Immature natural killer cell (primary cell): ENCODE results near the gene ADAMTS9. TPM values are rescaled to one million over a fixed set of nuclear protein-coding genes. Genes with fewer than 3 reads are reported as not detected.

ENCODE experiments used
- DNase-seq, 3 donors: peaks; one replicate each; pipeline ENCODE4 v3.0.0; 2022; ENCODE audit warnings: mixed read lengths in 1 of 3
- H3K27ac Mint-ChIP-seq, 6 donors: one replicate each; pipeline ENCODE4 v1.8.0; 2020; ENCODE audit warnings: mixed read lengths in 6 of 6, mild to moderate bottlenecking in 5 of 6, inconsistent platforms in 4 of 6, moderate library complexity in 3 of 6
- H3K27me3 Mint-ChIP-seq, 3 donors: one replicate each; pipeline ENCODE4 v1.8.0; 2020 to 2021; ENCODE audit warnings: low read depth in 3 of 3, mild to moderate bottlenecking in 3 of 3, mixed read lengths in 3 of 3, moderate library complexity in 3 of 3, inconsistent platforms in 1 of 3
- H3K36me3 Mint-ChIP-seq, 3 donors: one replicate each; pipeline ENCODE4 v1.8.0; 2020; ENCODE audit warnings: mixed read lengths in 3 of 3, inconsistent platforms in 2 of 3, mild to moderate bottlenecking in 2 of 3
- H3K4me1 Mint-ChIP-seq, 2 donors: one replicate each; pipeline ENCODE4 v1.8.0; 2020; ENCODE audit warnings: inconsistent platforms in 2 of 2, mild to moderate bottlenecking in 2 of 2, mixed read lengths in 2 of 2, moderate library complexity in 1 of 2
- H3K4me3 Mint-ChIP-seq, 5 donors: one replicate each; pipeline ENCODE4 v1.8.0; 2020; ENCODE audit warnings: mild to moderate bottlenecking in 5 of 5, mixed read lengths in 5 of 5, inconsistent platforms in 3 of 5, moderate library complexity in 3 of 5
- H3K9me3 Mint-ChIP-seq, 6 donors: one replicate each; pipeline ENCODE4 v1.8.0; 2020; ENCODE audit warnings: mild to moderate bottlenecking in 6 of 6, mixed read lengths in 6 of 6, inconsistent platforms in 4 of 6, moderate library complexity in 3 of 6
- polyA plus RNA-seq, 3 donors: library from polyadenylated mRNA; unstranded; fragments of 300-500 nt; fragmentation: Illumina TruSeq; gene quantifications; one replicate each; pipeline ENCODE4 v1.2.3, GENCODE V29; 2021

Gene ADAMTS9
- polyA plus RNA-seq, 3 donors from 2014 or later, result not detected

DNA sequence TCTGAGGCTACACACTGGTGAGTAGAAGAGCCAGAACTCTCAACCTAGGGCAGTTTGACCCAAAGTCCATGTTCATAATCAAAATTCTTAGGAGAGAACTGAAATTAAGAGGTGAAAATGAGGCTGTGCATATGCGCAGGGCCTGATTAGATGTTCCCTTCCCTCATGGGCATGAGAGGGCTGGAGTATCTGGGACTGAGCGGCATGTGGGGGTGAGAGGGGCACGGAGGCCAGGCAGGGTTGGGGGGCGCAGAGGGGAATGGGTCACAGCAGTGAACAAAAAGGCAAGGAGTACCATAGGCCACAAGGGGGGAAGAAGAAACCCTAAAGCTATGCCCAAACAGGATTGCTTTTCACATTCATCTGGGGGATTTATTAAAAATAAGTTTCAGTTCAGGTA lies 31.3 kb downstream of the ADAMTS9 start:
- Mint-ChIP-seq H3K27ac (no peak overlapping the region), H3K27me3 (peaks cover 0 to 2% (median 0%) of the 10 kb centered on the region in 3 donors)

GRCh38 chr3:64655160-64655559 lies 32.6 kb downstream of the ADAMTS9 start:
- H3K27me3 Mint-ChIP-seq, result peaks cover 0 to 2% (median 0%) of the 10 kb centered on the region in 3 donors
- no peak overlapping the region for H3K4me3 Mint-ChIP-seq
- H3K36me3 Mint-ChIP-seq, result no peaks in the 10 kb centered on the region
- no peak for DNase-seq
- no peak overlapping the region for H3K27ac Mint-ChIP-seq
- peaks cover 0 to 18% (median 6%) of the 10 kb centered on the region in 6 donors for H3K9me3 Mint-ChIP-seq
- no peaks in the 10 kb centered on the region for H3K4me1 Mint-ChIP-seq

More for the DNA sequence above, 31.3 kb downstream of the ADAMTS9 start:
- Mint-ChIP-seq H3K4me3 (no peak overlapping the region), H3K4me1 (no peaks in the 10 kb centered on the region), H3K36me3 (no peaks in the 10 kb centered on the region), H3K9me3 (peaks cover 0 to 14% (median 6%) of the 10 kb centered on the region in 6 donors)
- no peak for DNase-seq

- Mint-ChIP-seq H3K27me3 (peaks cover 0 to 2% (median 0%) of the 10 kb centered on the region in 3 donors), H3K27ac (no peak overlapping the region), H3K4me3 (no peak overlapping the region), H3K36me3 (no peaks in the 10 kb centered on the region), H3K4me1 (no peaks in the 10 kb centered on the region), H3K9me3 (peaks cover 0 to 19% (median 6%) of the 10 kb centered on the region in 6 donors)
- no peak for DNase-seq
Measured at GRCh38 chr3:64654013-64654412, 33.8 kb downstream of the ADAMTS9 start.

DNA sequence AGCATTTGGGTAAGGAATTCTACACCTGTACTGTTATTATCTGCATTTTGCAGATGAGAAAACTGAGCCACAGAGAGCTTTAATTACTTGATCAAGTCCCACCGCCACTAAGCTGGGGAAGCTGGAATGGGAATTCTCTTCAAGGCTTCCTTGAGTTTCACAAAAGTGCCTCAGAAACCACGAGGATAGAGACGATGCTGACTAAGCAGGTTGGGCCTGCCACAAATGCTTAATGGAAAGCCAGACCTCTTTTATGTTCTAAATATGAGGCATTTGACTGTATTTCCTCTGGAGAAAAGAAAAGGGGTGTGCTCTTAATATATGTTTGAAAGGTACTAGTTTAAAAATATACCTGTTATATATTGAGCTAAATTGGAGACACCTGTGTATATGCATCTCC lies 34.7 kb downstream of the ADAMTS9 start:
- H3K4me1 Mint-ChIP-seq, result no peaks in the 10 kb centered on the region
- peaks cover 0 to 19% (median 7%) of the 10 kb centered on the region in 6 donors for H3K9me3 Mint-ChIP-seq
- H3K36me3 Mint-ChIP-seq, result no peaks in the 10 kb centered on the region
- H3K4me3 Mint-ChIP-seq, result no peak overlapping the region
- peaks cover 0 to 2% (median 0%) of the 10 kb centered on the region in 3 donors for H3K27me3 Mint-ChIP-seq
- H3K27ac Mint-ChIP-seq, result no peak overlapping the region
- no peak for DNase-seq

- Mint-ChIP-seq H3K27ac (no peak overlapping the region), H3K27me3 (peaks cover 0 to 2% (median 0%) of the 10 kb centered on the region in 3 donors), H3K4me1 (no peaks in the 10 kb centered on the region), H3K9me3 (peaks cover 0 to 20% (median 8%) of the 10 kb centered on the region in 6 donors), H3K36me3 (no peaks in the 10 kb centered on the region), H3K4me3 (no peak overlapping the region)
- DNase-seq, result no peak
Measured at GRCh38 chr3:64651741-64652241, 36.0 kb downstream of the ADAMTS9 start.

- Mint-ChIP-seq H3K4me1 (no peaks in the 10 kb centered on the region), H3K27me3 (peaks cover 0 to 2% (median 0%) of the 10 kb centered on the region in 3 donors), H3K36me3 (no peaks in the 10 kb centered on the region), H3K9me3 (peaks cover 0 to 24% (median 8%) of the 10 kb centered on the region in 6 donors), H3K27ac (no peak overlapping the region), H3K4me3 (no peak overlapping the region)
- DNase-seq, result no peak
Measured at GRCh38 chr3:64651303-64651702, 36.5 kb downstream of the ADAMTS9 start.

- no peaks in the 10 kb centered on the region for H3K36me3 Mint-ChIP-seq
- H3K9me3 Mint-ChIP-seq, result peaks cover 0 to 24% (median 8%) of the 10 kb centered on the region in 6 donors
- H3K4me3 Mint-ChIP-seq, result no peak overlapping the region
- no peak for DNase-seq
- peaks cover 0 to 2% (median 0%) of the 10 kb centered on the region in 3 donors for H3K27me3 Mint-ChIP-seq
- no peaks in the 10 kb centered on the region for H3K4me1 Mint-ChIP-seq
- H3K27ac Mint-ChIP-seq, result no peak overlapping the region
Measured at GRCh38 chr3:64650715-64651114, 37.1 kb downstream of the ADAMTS9 start.

- Mint-ChIP-seq H3K9me3 (peaks cover 0 to 24% (median 5%) of the 10 kb centered on the region in 6 donors), H3K4me1 (no peaks in the 10 kb centered on the region)
Measured at GRCh38 chr3:64650096-64650622, 37.6 kb downstream of the ADAMTS9 start.

DNA sequence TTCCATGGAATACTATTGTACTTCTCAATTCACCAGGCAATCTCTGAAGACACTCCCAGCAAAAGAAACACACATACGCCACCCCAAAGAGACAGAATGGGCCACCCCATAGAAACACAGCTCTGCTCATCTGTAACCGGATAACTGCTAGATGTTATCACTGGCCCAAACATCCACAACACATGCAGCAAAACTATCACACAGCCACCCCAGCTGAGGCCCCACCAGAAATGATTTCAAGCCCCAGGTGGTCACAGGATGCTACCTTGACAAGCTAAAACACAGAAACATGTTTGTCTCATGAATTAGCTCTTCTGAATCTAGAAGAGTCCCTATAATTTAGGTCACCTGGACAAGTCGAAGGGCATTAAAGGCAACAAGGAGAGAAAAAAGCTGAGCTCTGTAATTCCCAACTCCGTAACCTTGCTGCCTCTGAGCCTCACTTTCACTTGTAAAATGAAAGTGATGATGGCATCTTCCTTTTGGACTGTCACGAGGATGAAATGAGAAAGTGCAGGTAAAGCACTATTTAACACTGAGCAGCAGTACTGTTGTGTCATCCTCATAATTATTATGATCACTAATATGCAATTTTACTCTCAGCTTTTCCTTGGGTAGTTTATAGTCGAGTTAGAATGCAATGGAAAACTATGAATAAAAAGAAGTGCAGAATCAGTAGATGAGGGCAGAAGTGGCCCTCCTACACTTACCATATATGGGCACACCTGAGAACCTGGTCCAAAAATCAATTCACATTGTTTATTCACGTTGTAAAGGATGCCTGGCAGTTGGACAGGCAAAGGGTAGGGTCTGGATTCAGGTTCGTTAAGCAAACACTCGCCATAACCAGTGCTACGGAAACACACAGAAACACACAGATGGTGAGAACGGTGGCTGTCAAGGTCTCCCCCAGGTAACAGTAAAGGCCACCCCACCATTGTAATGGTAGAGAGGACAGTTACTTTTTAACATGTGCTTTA lies 38.6 kb downstream of the ADAMTS9 start:
- Mint-ChIP-seq H3K4me1 (no peaks in the 10 kb centered on the region), H3K9me3 (peaks cover 0 to 19% (median 5%) of the 10 kb centered on the region in 6 donors), H3K4me3 (no peak overlapping the region), H3K27ac (no peak overlapping the region), H3K27me3 (no peaks in the 10 kb centered on the region), H3K36me3 (no peaks in the 10 kb centered on the region)
- DNase-seq, result no peak

More at GRCh38 chr3:64650096-64650622, 37.6 kb downstream of the ADAMTS9 start:
- DNase-seq, result no peak
- no peak overlapping the region for H3K4me3 Mint-ChIP-seq
- H3K36me3 Mint-ChIP-seq, result no peaks in the 10 kb centered on the region
- no peak overlapping the region for H3K27ac Mint-ChIP-seq
- H3K27me3 Mint-ChIP-seq, result peaks cover 0 to 2% (median 0%) of the 10 kb centered on the region in 3 donors

GRCh38 chr3:64647825-64648224 lies 40.0 kb downstream of the ADAMTS9 start:
- H3K36me3 Mint-ChIP-seq, result no peaks in the 10 kb centered on the region
- H3K27me3 Mint-ChIP-seq, result no peaks in the 10 kb centered on the region
- no peak overlapping the region for H3K27ac Mint-ChIP-seq
- peaks cover 0 to 19% (median 5%) of the 10 kb centered on the region in 6 donors for H3K9me3 Mint-ChIP-seq
- no peak for DNase-seq
- no peak overlapping the region for H3K4me3 Mint-ChIP-seq
- H3K4me1 Mint-ChIP-seq, result no peaks in the 10 kb centered on the region

GRCh38 chr3:64645243-64645642 lies 42.6 kb downstream of the ADAMTS9 start:
- Mint-ChIP-seq H3K27me3 (no peaks in the 10 kb centered on the region), H3K4me1 (no peaks in the 10 kb centered on the region), H3K27ac (no peak overlapping the region), H3K9me3 (peaks cover 0 to 20% (median 6%) of the 10 kb centered on the region in 6 donors), H3K4me3 (no peak overlapping the region), H3K36me3 (no peaks in the 10 kb centered on the region)
- no peak for DNase-seq

DNA sequence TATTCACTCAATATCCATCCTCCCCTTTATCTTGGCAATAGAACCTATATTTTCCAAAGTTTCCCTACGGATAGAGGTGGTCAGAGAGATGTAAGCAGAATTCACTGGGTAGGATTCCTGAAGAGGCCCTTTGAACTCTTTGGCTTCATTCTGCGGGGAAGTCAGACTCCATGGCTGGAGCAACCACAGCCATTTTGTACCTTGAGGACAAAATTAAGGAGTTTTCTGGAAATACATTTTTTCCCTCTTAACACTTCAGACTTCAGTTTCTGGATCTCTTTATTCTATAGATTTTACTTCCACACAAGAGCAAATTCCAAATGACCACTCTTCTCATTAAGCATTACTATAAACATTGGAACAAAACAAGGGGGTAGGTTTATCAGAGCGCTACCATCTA lies 43.3 kb downstream of the ADAMTS9 start:
- Mint-ChIP-seq H3K36me3 (no peaks in the 10 kb centered on the region), H3K27me3 (no peaks in the 10 kb centered on the region), H3K9me3 (peaks cover 0 to 20% (median 6%) of the 10 kb centered on the region in 6 donors), H3K4me3 (no peak overlapping the region), H3K4me1 (no peaks in the 10 kb centered on the region), H3K27ac (no peak overlapping the region)
- DNase-seq, result no peak

GRCh38 chr3:64642327-64643151 lies 45.3 kb downstream of the ADAMTS9 start:
- Mint-ChIP-seq H3K4me3 (no peak overlapping the region), H3K4me1 (no peaks in the 10 kb centered on the region), H3K27ac (no peak overlapping the region), H3K36me3 (no peaks in the 10 kb centered on the region), H3K27me3 (no peaks in the 10 kb centered on the region), H3K9me3 (peaks cover 0 to 15% (median 5%) of the 10 kb centered on the region in 6 donors)
- no peak for DNase-seq
